HG02943 (cell line): Measurements from ENCODE around the gene LSG1.
"Not testable (repeated sequence)": the region's sequence is repeated elsewhere in the genome, so short reads cannot be mapped to it uniquely, and the experiment has no call there.

Source experiments
- ATAC-seq: cut with Tn5 transposase; IDR thresholded peaks from one replicate; pipeline ENCODE4 v1.9.1; 2021; ENCODE audit warnings: mild to moderate bottlenecking, low read depth, moderate library complexity; ENCODE audit not compliant: unreplicated experiment

LSG1 gene

GRCh38 chr3:194658477-194659242, 13.3 kb downstream of the LSG1 start:
- no peak for ATAC-seq

GRCh38 chr3:194657439-194657838, 14.6 kb downstream of the LSG1 start:
- no peak for ATAC-seq

- peak; percentile 90 for ATAC-seq
These were observed 17.5 kb downstream of the LSG1 start for GRCh38 chr3:194654443-194654842.

- ATAC-seq, result no peak
These were observed 24.2 kb downstream of the LSG1 start for GRCh38 chr3:194647747-194648146.

- ATAC-seq, result no peak
These were observed 29.2 kb downstream of the LSG1 start for GRCh38 chr3:194642769-194643168.

GRCh38 chr3:194640829-194641228, 31.2 kb downstream of the LSG1 start:
- ATAC-seq, result no peak

- ATAC-seq, result no peak
These were observed 32.9 kb downstream of the LSG1 start for GRCh38 chr3:194638991-194639605.

GRCh38 chr3:194637541-194638400, 34.2 kb downstream of the LSG1 start:
- ATAC-seq, result no peak

- ATAC-seq, result no peak
These were observed 34.9 kb downstream of the LSG1 start for GRCh38 chr3:194637066-194637465.

GRCh38 chr3:194633349-194634004, 38.5 kb downstream of the LSG1 start, which contains the start of gene TMEM44:
TMEM44 (minus strand) TSS chr3:194633419; CDS start chr3:194633215, 204 bp downstream.
- peak; percentile 85 for ATAC-seq

- peak; percentile 45 for ATAC-seq
These were observed 39.1 kb downstream of the LSG1 start for GRCh38 chr3:194632809-194633348.

GRCh38 chr3:194632226-194632808, 39.7 kb downstream of the LSG1 start:
- no peak for ATAC-seq

GRCh38 chr3:194631696-194632095, 40.3 kb downstream of the LSG1 start:
- ATAC-seq, result no peak

GRCh38 chr3:194630681-194631080, 41.3 kb downstream of the LSG1 start:
- ATAC-seq, result not testable (repeated sequence)

GRCh38 chr3:194624956-194625355, 47.0 kb downstream of the LSG1 start:
- ATAC-seq, result no peak

GRCh38 chr3:194623449-194624290, 48.3 kb downstream of the LSG1 start:
- ATAC-seq, result no peak

- no peak for ATAC-seq
These were observed 49.2 kb downstream of the LSG1 start for GRCh38 chr3:194622621-194623340.

- ATAC-seq, result no peak
These were observed 50.0 kb downstream of the LSG1 start for GRCh38 chr3:194621947-194622346.
